HFFc6 (cell line): Measurements from ENCODE around the gene MYLK2. TPM values are rescaled to one million over a fixed set of nuclear protein-coding genes. Genes with fewer than 3 reads are reported as not detected.

Experiments used
- DNase-seq: peaks from one replicate; pipeline ENCODE4 v3.0.0-alpha.2; 2018
- H3K27ac Mint-ChIP-seq: 2 replicates; pipeline ENCODE4 v1.8.0; 2020; ENCODE audit warnings: mild to moderate bottlenecking, mixed read lengths
- H3K27me3 Mint-ChIP-seq: 2 replicates; pipeline ENCODE4 v1.8.0; 2021; ENCODE audit warnings: mild to moderate bottlenecking, moderate library complexity, mixed read lengths; ENCODE audit not compliant: insufficient read depth
- H3K36me3 Mint-ChIP-seq: 2 replicates; pipeline ENCODE4 v1.8.0; 2021; ENCODE audit warnings: low read depth, mixed read lengths
- H3K4me1 Mint-ChIP-seq: 2 replicates; pipeline ENCODE4 v1.8.0; 2020; ENCODE audit warnings: low read depth, mixed read lengths
- H3K4me3 Mint-ChIP-seq: 2 replicates; pipeline ENCODE4 v1.8.0; 2020; ENCODE audit warnings: mild to moderate bottlenecking, moderate library complexity, mixed read lengths
- H3K9me3 Mint-ChIP-seq: 2 replicates; pipeline ENCODE4 v1.8.0; 2020; ENCODE audit warnings: mild to moderate bottlenecking, mixed read lengths
- CTCF ChIP-seq: fragments of 200-600 bp; sonication (generic); IDR thresholded peaks from 2 replicates; pipeline ENCODE4 v1.5.0; 2021; ENCODE audit warnings: antibody characterized with exemption, mild to moderate bottlenecking
- total RNA-seq, 6 experiments: library from RNA; stranded (reverse); fragmentation: NEBNext Ultra II Directional; extraction: Animal tissue kit (Norgen Biotek cat#: 25700); gene quantifications; 2 replicates in 1 of 6; 3 replicates in 5 of 6; pipeline ENCODE4 v1.2.3, GENCODE V29; 2021

MYLK2 gene
- total RNA-seq, 6 experiments from 2014 or later, result 0.07 to 0.30 (median 0.16) TPM

- Mint-ChIP-seq H3K27me3 (peaks cover 8% of the 10 kb centered on the region), H3K27ac (no peak overlapping the region), H3K9me3 (no peaks in the 10 kb centered on the region), H3K36me3 (no peaks in the 10 kb centered on the region), H3K4me3 (no peak overlapping the region), H3K4me1 (peaks cover 34% of the 10 kb centered on the region)
- DNase-seq, result no peak
- TF ChIP-seq CTCF, result no peak
These were observed 25.7 kb downstream of the MYLK2 start for GRCh38 chr20:31844737-31845299.

- H3K9me3 Mint-ChIP-seq, result no peaks in the 10 kb centered on the region
- H3K27me3 Mint-ChIP-seq, result peaks cover 14% of the 10 kb centered on the region
- DNase-seq, result no peak
These were observed 26.2 kb downstream of the MYLK2 start, which contains the start of gene FOXS1 for GRCh38 chr20:31845300-31845863. Gene FOXS1, minus strand, starts transcription at chr20:31845604. Its CDS starts 62 bp downstream, at chr20:31845542.

GRCh38 chr20:31846793-31847138 lies 27.6 kb downstream of the MYLK2 start:
- H3K9me3 Mint-ChIP-seq, result no peaks in the 10 kb centered on the region
- no peak for DNase-seq
- peaks cover 20% of the 10 kb centered on the region for H3K27me3 Mint-ChIP-seq
- peak; percentile 63 for TF ChIP-seq CTCF
- no peak overlapping the region for H3K4me3 Mint-ChIP-seq
- H3K27ac Mint-ChIP-seq, result no peak overlapping the region
- peaks cover 20% of the 10 kb centered on the region for H3K4me1 Mint-ChIP-seq
- no peaks in the 10 kb centered on the region for H3K36me3 Mint-ChIP-seq

More at GRCh38 chr20:31845300-31845863, 26.2 kb downstream of the MYLK2 start, which contains the start of gene FOXS1:
- no peak for TF ChIP-seq CTCF
- Mint-ChIP-seq H3K27ac (no peak within 1 kb of the TSS), H3K4me3 (no peak within 1 kb of the TSS), H3K4me1 (peaks cover 34% of the 10 kb centered on the region), H3K36me3 (no peaks in the 10 kb centered on the region)

GRCh38 chr20:31848088-31848999 lies 29.2 kb downstream of the MYLK2 start:
- TF ChIP-seq CTCF, result no peak
- no peak overlapping the region for H3K4me3 Mint-ChIP-seq
- H3K36me3 Mint-ChIP-seq, result no peaks in the 10 kb centered on the region
- no peak for DNase-seq
- H3K27ac Mint-ChIP-seq, result no peak overlapping the region
- H3K27me3 Mint-ChIP-seq, result peaks cover 21% of the 10 kb centered on the region
- H3K9me3 Mint-ChIP-seq, result no peaks in the 10 kb centered on the region
- peaks cover 4% of the 10 kb centered on the region for H3K4me1 Mint-ChIP-seq

GRCh38 chr20:31849306-31849930 lies 30.3 kb downstream of the MYLK2 start:
- no peaks in the 10 kb centered on the region for H3K9me3 Mint-ChIP-seq

More at GRCh38 chr20:31849306-31849930, 30.3 kb downstream of the MYLK2 start:
- H3K27ac Mint-ChIP-seq, result no peak overlapping the region
- no peak for TF ChIP-seq CTCF
- no peak overlapping the region for H3K4me3 Mint-ChIP-seq
- no peaks in the 10 kb centered on the region for H3K36me3 Mint-ChIP-seq
- H3K4me1 Mint-ChIP-seq, result no peaks in the 10 kb centered on the region
- DNase-seq, result no peak
- peaks cover 21% of the 10 kb centered on the region for H3K27me3 Mint-ChIP-seq
